K562 (cell line): ENCODE data around the gene ZNF77. TPM values are rescaled to one million over a fixed set of nuclear protein-coding genes. Genes with fewer than 3 reads are reported as not detected.

Source experiments
- BDP1 ChIP-seq: IDR thresholded peaks from 3 replicates; pipeline ENCODE4 v1.6.1; 2011; ENCODE audit not compliant: insufficient read length, insufficient read depth
- BRD9 ChIP-seq: fragments of 450-650 bp; IDR thresholded peaks from 2 replicates; pipeline ENCODE4 v1.6.1; 2018; ENCODE audit warnings: low read depth; ENCODE audit not compliant: partially characterized antibody
- CBFB ChIP-seq: sonication (generic); formaldehyde crosslinking; IDR thresholded peaks from 2 replicates; pipeline ENCODE4 v1.4.0; 2020; ENCODE audit warnings: mild to moderate bottlenecking, missing genetic modification reagents
- CBX2 ChIP-seq: fragments of 200-600 bp; sonication (generic); IDR thresholded peaks from one replicate; pipeline ENCODE4 v1.6.1; 2012; ENCODE audit warnings: mild to moderate bottlenecking, low read length, inconsistent platforms; ENCODE audit not compliant: insufficient read depth, poor library complexity, severe bottlenecking
- CHD2 ChIP-seq: IDR thresholded peaks from 2 replicates; pipeline ENCODE4 v1.6.1; 2011; ENCODE audit warnings: low read depth, low read length
- GATA2 ChIP-seq: sonication (generic); formaldehyde crosslinking; IDR thresholded peaks from 2 replicates; pipeline ENCODE4 v1.4.0; 2020; ENCODE audit warnings: mild to moderate bottlenecking, missing genetic modification reagents
- HNRNPL ChIP-seq: fragments of 200-400 bp; formaldehyde crosslinking; IDR thresholded peaks from 2 replicates; pipeline ENCODE4 v1.6.1; 2017; ENCODE audit warnings: low read depth, mild to moderate bottlenecking, low read length
- JUNB ChIP-seq: fragments of 450-650 bp; formaldehyde crosslinking; conservative IDR thresholded peaks from 2 replicates; pipeline ENCODE4 v1.4.0; 2020; ENCODE audit warnings: mild to moderate bottlenecking
- MYBL2 ChIP-seq, 2 experiments: fragments of 450-650 bp in 1 of 2; sonication (generic) in 1 of 2; formaldehyde crosslinking in 1 of 2; IDR thresholded peaks; 2 replicates each; pipeline versions ENCODE4 v1.6.1 to v1.8.1; 2017 to 2022; ENCODE audit warnings: borderline replicate concordance in 1 of 2, inconsistent platforms in 1 of 2, low read depth in 1 of 2, mild to moderate bottlenecking in 1 of 2, missing genetic modification reagents in 1 of 2, moderate library complexity in 1 of 2
- NR4A1 ChIP-seq, 2 experiments: fragments of 250-450 bp in 1 of 2; fragments of 450-650 bp in 1 of 2; sonication (Bioruptor Pico) in 1 of 2; IDR thresholded peaks; 2 replicates each; pipeline versions ENCODE4 v1.4.0 to v1.6.1; 2016 to 2020; ENCODE audit warnings: mild to moderate bottlenecking in 2 of 2, missing compliant biosample characterization in 1 of 2, missing genetic modification characterization in 1 of 2, moderate library complexity in 1 of 2
- PHTF2 ChIP-seq: fragments of 250-450 bp; sonication (Bioruptor Pico); IDR thresholded peaks from 2 replicates; pipeline ENCODE4 v1.5.0; 2021; ENCODE audit warnings: mild to moderate bottlenecking
- PRMT5 ChIP-seq: sonication (generic); formaldehyde crosslinking; IDR thresholded peaks from 2 replicates; pipeline ENCODE4 v1.5.0; 2020; ENCODE audit warnings: missing genetic modification reagents
- RBM34 ChIP-seq: fragments of 200-400 bp; formaldehyde crosslinking; IDR thresholded peaks from 2 replicates; pipeline ENCODE4 v1.6.1; 2018; ENCODE audit warnings: low read length, borderline replicate concordance; ENCODE audit not compliant: insufficient read depth
- SP2 ChIP-seq: IDR thresholded peaks from 2 replicates; pipeline ENCODE4 v1.6.1; 2011; ENCODE audit warnings: mild to moderate bottlenecking, low read depth, low read length, moderate library complexity; ENCODE audit not compliant: poor library complexity, severe bottlenecking; ENCODE audit errors: extremely low read depth
- TAF15 ChIP-seq: fragments of 200-400 bp; formaldehyde crosslinking; IDR thresholded peaks from 2 replicates; pipeline ENCODE4 v1.6.1; 2017; ENCODE audit warnings: mild to moderate bottlenecking, low read depth, low read length, moderate library complexity
- ZFX ChIP-seq: sonication (generic); formaldehyde crosslinking; IDR thresholded peaks from 2 replicates; pipeline ENCODE4 v1.8.0; 2022; ENCODE audit warnings: mild to moderate bottlenecking, missing genetic modification reagents, moderate library complexity
- ZNF165 ChIP-seq: fragments of 250-450 bp; sonication (Bioruptor Pico); IDR thresholded peaks from 2 replicates; pipeline ENCODE4 v1.4.0; 2020; ENCODE audit warnings: borderline replicate concordance
- ZNF232 ChIP-seq: sonication (generic); formaldehyde crosslinking; IDR thresholded peaks from 2 replicates; pipeline ENCODE4 v1.8.0; 2022; ENCODE audit warnings: mild to moderate bottlenecking, missing genetic modification reagents
- ZNF253 ChIP-seq: fragments of 250-450 bp; sonication (Bioruptor Pico); conservative IDR thresholded peaks from 2 replicates; pipeline ENCODE4 v1.6.1; 2021; ENCODE audit warnings: mild to moderate bottlenecking
- polyA plus RNA-seq, 8 experiments: library from polyadenylated mRNA; depleted of rRNA in 4 of 8; stranded (reverse) in 5 of 8; unstranded in 3 of 8; fragments of >200 nt; fragmentation: Nextera tagmentation in 2 of 8; fragmentation: Illumina TruSeq in 1 of 8; extraction: Ambion mirVana in 2 of 8; extraction: Trizol in 1 of 8; gene quantifications; 2 replicates each; pipeline versions ENCODE4 v1.2.1 to v1.2.3, GENCODE V29; 2011 to 2014; ENCODE audit warnings: inconsistent platforms in 1 of 8, missing spikeins in 1 of 8
- total RNA-seq, 7 experiments: library from RNA; depleted of rRNA in 6 of 7; stranded (reverse); fragments of >200 nt in 6 of 7; fragmentation: Illumina TruSeq in 2 of 7; extraction: Trizol in 2 of 7; gene quantifications; 2 replicates each; pipeline versions ENCODE4 v1.2.1 to v1.2.3, GENCODE V29; 2011 to 2021; ENCODE audit warnings: low replicate concordance in 1 of 7
- TF ChIP-seq, protein P1 (sequence below): fragments of 250-450 bp; sonication (Bioruptor Pico); IDR thresholded peaks from 2 replicates; pipeline ENCODE4 v1.4.0; 2020; ENCODE audit warnings: mild to moderate bottlenecking, moderate library complexity
- TF ChIP-seq, protein P2 (sequence below): IDR thresholded peaks from 2 replicates; pipeline ENCODE4 v1.6.1; 2014; ENCODE audit warnings: antibody characterized with exemption
- TF ChIP-seq, protein P3 (sequence below): fragments of 250-450 bp; sonication (Bioruptor Pico); IDR thresholded peaks from 2 replicates; pipeline ENCODE4 v1.5.0; 2020; ENCODE audit warnings: mild to moderate bottlenecking

Gene ZNF77
- total and polyA plus RNA-seq, 9 of the 15 experiments (the other 6 are each of a cell fraction or from before 2014, with no cell fraction given): 4.3 to 14.5 (median 7.7) TPM

DNA sequence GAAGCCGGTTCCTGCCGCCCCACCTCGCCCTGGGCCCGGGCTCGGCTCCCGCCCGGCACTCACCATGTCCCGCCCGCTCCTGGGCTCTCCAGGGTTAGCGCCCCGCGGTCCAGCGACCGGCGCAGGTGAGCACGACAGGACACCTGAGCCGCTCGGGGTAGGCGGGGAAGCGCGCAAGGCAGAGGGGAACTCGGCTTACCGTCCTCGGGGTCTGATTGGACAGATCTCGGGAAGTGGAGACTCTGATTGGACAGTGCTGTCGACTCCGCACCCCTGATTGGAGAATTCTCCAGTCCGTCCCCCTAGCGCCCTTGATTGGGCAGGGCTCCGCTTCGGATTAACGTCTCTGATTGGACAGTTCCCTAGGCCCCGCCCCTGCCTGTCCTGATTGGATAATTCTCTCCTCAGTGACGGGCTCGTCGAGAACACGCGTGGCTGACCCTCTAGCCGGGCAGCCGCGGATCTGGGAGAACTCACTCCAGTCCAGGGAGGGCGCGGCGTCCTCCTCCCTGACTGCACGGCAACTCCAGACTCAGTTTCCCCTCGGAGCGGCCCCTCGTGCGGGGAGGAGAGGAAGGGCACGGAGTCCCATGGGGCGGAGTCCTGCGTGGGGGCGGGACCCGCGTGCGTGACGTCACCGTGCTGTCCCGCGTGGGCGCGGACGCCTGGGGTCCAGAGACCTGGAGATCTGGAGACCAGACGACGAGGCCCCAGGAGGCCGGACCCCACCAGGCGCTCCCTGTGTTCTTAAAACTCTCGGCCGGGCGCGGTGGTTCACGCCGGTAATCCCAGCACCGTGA is at the start of gene ZNF77 (continued):
- TF ChIP-seq, protein P1, sequence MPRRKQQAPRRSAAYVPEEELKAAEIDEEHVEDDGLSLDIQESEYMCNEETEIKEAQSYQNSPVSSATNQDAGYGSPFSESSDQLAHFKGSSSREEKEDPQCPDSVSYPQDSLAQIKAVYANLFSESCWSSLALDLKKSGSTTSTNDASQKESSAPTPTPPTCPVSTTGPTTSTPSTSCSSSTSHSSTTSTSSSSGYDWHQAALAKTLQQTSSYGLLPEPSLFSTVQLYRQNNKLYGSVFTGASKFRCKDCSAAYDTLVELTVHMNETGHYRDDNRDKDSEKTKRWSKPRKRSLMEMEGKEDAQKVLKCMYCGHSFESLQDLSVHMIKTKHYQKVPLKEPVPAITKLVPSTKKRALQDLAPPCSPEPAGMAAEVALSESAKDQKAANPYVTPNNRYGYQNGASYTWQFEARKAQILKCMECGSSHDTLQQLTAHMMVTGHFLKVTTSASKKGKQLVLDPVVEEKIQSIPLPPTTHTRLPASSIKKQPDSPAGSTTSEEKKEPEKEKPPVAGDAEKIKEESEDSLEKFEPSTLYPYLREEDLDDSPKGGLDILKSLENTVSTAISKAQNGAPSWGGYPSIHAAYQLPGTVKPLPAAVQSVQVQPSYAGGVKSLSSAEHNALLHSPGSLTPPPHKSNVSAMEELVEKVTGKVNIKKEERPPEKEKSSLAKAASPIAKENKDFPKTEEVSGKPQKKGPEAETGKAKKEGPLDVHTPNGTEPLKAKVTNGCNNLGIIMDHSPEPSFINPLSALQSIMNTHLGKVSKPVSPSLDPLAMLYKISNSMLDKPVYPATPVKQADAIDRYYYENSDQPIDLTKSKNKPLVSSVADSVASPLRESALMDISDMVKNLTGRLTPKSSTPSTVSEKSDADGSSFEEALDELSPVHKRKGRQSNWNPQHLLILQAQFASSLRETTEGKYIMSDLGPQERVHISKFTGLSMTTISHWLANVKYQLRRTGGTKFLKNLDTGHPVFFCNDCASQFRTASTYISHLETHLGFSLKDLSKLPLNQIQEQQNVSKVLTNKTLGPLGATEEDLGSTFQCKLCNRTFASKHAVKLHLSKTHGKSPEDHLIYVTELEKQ: no peak
- TF ChIP-seq PHTF2 (no peak), NR4A1 (CRISPR knock-in tag; IDR thresholded peaks at IDR 0.05) (no peak), NR4A1 (tag; IDR thresholded peaks at IDR 0.05) (no peak), TAF15 (no peak), ZFX (peak; percentile 70), ZNF165 (CRISPR knock-in tag) (no peak), JUNB (CRISPR knock-in tag) (peak; percentile 62; the same call in 1 of the 2 replicates), ZNF253 (CRISPR knock-in tag) (no peak), ZNF232 (CRISPR knock-in tag) (peak; percentile 60; the same call in 1 of the 2 replicates), CHD2 (peak; percentile 93), BRD9 (no peak), BDP1 (no peak), RBM34 (no peak), SP2 (peak; percentile 92), HNRNPL (no peak), PRMT5 (peak; percentile 62; the same call in 1 of the 2 replicates), MYBL2 (IDR thresholded peaks at IDR 0.05; ENCODE audit: low read depth) (no peak), MYBL2 (CRISPR knock-in tag; IDR thresholded peaks at IDR 0.05; ENCODE audit: borderline replicate concordance) (no peak), CBX2 (no peak), CBFB (CRISPR knock-in tag) (no peak), GATA2 (CRISPR knock-in tag) (no peak)
- TF ChIP-seq, protein P2, sequence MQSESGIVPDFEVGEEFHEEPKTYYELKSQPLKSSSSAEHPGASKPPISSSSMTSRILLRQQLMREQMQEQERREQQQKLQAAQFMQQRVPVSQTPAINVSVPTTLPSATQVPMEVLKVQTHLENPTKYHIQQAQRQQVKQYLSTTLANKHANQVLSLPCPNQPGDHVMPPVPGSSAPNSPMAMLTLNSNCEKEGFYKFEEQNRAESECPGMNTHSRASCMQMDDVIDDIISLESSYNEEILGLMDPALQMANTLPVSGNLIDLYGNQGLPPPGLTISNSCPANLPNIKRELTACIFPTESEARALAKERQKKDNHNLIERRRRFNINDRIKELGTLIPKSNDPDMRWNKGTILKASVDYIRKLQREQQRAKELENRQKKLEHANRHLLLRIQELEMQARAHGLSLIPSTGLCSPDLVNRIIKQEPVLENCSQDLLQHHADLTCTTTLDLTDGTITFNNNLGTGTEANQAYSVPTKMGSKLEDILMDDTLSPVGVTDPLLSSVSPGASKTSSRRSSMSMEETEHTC: no peak
- TF ChIP-seq, protein P3, sequence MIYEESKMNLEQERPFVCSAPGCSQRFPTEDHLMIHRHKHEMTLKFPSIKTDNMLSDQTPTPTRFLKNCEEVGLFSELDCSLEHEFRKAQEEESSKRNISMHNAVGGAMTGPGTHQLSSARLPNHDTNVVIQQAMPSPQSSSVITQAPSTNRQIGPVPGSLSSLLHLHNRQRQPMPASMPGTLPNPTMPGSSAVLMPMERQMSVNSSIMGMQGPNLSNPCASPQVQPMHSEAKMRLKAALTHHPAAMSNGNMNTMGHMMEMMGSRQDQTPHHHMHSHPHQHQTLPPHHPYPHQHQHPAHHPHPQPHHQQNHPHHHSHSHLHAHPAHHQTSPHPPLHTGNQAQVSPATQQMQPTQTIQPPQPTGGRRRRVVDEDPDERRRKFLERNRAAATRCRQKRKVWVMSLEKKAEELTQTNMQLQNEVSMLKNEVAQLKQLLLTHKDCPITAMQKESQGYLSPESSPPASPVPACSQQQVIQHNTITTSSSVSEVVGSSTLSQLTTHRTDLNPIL: no peak
